HepG2 (cell line): ENCODE results near the gene DNAAF9. TPM values are rescaled to one million over a fixed set of nuclear protein-coding genes. Genes with fewer than 3 reads are reported as not detected.

ENCODE experiments used
- GATA4 ChIP-seq: sonication (generic); IDR thresholded peaks from 2 replicates; pipeline ENCODE4 v1.6.1; 2016; ENCODE audit warnings: antibody characterized with exemption, low read depth, borderline replicate concordance
- GRHL1 ChIP-seq: sonication (generic); formaldehyde crosslinking; conservative IDR thresholded peaks from 2 replicates; pipeline ENCODE4 v1.8.0; 2022; ENCODE audit warnings: missing genetic modification reagents
- PRDM15 ChIP-seq: sonication (generic); formaldehyde crosslinking; IDR thresholded peaks from 2 replicates; pipeline ENCODE4 v1.4.0; 2020; ENCODE audit warnings: missing genetic modification reagents
- RORA ChIP-seq: sonication (generic); formaldehyde crosslinking; IDR thresholded peaks from 2 replicates; pipeline ENCODE4 v1.5.0; 2020; ENCODE audit warnings: mild to moderate bottlenecking, missing genetic modification reagents, moderate library complexity
- SOX6 ChIP-seq, 2 experiments: fragments of 450-650 bp in 1 of 2; sonication (generic) in 1 of 2; formaldehyde crosslinking in 1 of 2; IDR thresholded peaks; 2 replicates each; pipeline versions ENCODE4 v1.4.0 to v1.6.1; 2017 to 2020; ENCODE audit warnings: antibody characterized with exemption in 1 of 2, mild to moderate bottlenecking in 1 of 2, missing genetic modification reagents in 1 of 2
- ZNF12 ChIP-seq: sonication (generic); formaldehyde crosslinking; IDR thresholded peaks from 2 replicates; pipeline ENCODE4 v1.5.0; 2020; ENCODE audit warnings: missing genetic modification reagents
- ZNF207 ChIP-seq: fragments of 450-650 bp; IDR thresholded peaks from 2 replicates; pipeline ENCODE4 v1.6.1; 2016; ENCODE audit warnings: antibody characterized with exemption, borderline replicate concordance
- polyA plus RNA-seq, 8 experiments: library from polyadenylated mRNA; depleted of rRNA in 3 of 8; stranded (reverse) in 7 of 8; unstranded in 1 of 8; fragments of >200 nt; fragmentation: Illumina TruSeq in 4 of 8; extraction: Trizol in 4 of 8; gene quantifications; 2 replicates each; pipeline versions ENCODE4 v1.2.1 to v1.2.3, GENCODE V29; 2011 to 2016; ENCODE audit warnings: low read depth in 4 of 8, missing spikeins in 1 of 8, mixed read lengths in 1 of 8; ENCODE audit not compliant: insufficient read depth in 1 of 8
- total RNA-seq, 5 experiments: library from RNA; depleted of rRNA; stranded (reverse); fragments of >200 nt; fragmentation: Illumina TruSeq; extraction: Trizol; gene quantifications; 2 replicates each; pipeline ENCODE4 v1.2.3, GENCODE V29; 2016; ENCODE audit warnings: low read depth in 1 of 5
- TF ChIP-seq, protein P1 (sequence below), 2 experiments: fragments of 450-650 bp in 1 of 2; sonication (generic) in 1 of 2; formaldehyde crosslinking in 1 of 2; IDR thresholded peaks; 2 replicates each; pipeline versions ENCODE4 v1.6.1 to v1.8.0; 2016 to 2022; ENCODE audit warnings: antibody characterized with exemption in 1 of 2, mild to moderate bottlenecking in 1 of 2, missing genetic modification reagents in 1 of 2
- TF ChIP-seq, protein P2 (sequence below): IDR thresholded peaks from 2 replicates; pipeline ENCODE4 v1.6.1; 2016; ENCODE audit warnings: missing genetic modification reagents, missing compliant biosample characterization
- TF ChIP-seq, protein P3 (sequence below): sonication (generic); formaldehyde crosslinking; IDR thresholded peaks from 2 replicates; pipeline ENCODE4 v1.5.0; 2020; ENCODE audit warnings: mild to moderate bottlenecking, missing genetic modification reagents

Gene DNAAF9
- total and polyA plus RNA-seq, 2 of the 13 experiments (the other 11 are each of a cell fraction or from before 2014, with no cell fraction given) = 10.5 to 14.9 TPM

- TF ChIP-seq PRDM15 (no peak), ZNF12 (CRISPR knock-in tag) (no peak), ZNF207 (no peak), SOX6 (IDR thresholded peaks at IDR 0.05) (no peak), SOX6 (CRISPR knock-in tag; IDR thresholded peaks at IDR 0.05) (peak; percentile 40; the same call in 1 of the 2 replicates), RORA (no peak), GRHL1 (CRISPR knock-in tag) (no peak), GATA4 (no peak)
- TF ChIP-seq, protein P1, sequence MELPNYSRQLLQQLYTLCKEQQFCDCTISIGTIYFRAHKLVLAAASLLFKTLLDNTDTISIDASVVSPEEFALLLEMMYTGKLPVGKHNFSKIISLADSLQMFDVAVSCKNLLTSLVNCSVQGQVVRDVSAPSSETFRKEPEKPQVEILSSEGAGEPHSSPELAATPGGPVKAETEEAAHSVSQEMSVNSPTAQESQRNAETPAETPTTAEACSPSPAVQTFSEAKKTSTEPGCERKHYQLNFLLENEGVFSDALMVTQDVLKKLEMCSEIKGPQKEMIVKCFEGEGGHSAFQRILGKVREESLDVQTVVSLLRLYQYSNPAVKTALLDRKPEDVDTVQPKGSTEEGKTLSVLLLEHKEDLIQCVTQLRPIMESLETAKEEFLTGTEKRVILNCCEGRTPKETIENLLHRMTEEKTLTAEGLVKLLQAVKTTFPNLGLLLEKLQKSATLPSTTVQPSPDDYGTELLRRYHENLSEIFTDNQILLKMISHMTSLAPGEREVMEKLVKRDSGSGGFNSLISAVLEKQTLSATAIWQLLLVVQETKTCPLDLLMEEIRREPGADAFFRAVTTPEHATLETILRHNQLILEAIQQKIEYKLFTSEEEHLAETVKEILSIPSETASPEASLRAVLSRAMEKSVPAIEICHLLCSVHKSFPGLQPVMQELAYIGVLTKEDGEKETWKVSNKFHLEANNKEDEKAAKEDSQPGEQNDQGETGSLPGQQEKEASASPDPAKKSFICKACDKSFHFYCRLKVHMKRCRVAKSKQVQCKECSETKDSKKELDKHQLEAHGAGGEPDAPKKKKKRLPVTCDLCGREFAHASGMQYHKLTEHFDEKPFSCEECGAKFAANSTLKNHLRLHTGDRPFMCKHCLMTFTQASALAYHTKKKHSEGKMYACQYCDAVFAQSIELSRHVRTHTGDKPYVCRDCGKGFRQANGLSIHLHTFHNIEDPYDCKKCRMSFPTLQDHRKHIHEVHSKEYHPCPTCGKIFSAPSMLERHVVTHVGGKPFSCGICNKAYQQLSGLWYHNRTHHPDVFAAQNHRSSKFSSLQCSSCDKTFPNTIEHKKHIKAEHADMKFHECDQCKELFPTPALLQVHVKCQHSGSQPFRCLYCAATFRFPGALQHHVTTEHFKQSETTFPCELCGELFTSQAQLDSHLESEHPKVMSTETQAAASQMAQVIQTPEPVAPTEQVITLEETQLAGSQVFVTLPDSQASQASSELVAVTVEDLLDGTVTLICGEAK (IDR thresholded peaks at IDR 0.05) = no peak
- TF ChIP-seq, protein P1 (CRISPR knock-in tag; IDR thresholded peaks at IDR 0.05) = no peak
- TF ChIP-seq, protein P2, sequence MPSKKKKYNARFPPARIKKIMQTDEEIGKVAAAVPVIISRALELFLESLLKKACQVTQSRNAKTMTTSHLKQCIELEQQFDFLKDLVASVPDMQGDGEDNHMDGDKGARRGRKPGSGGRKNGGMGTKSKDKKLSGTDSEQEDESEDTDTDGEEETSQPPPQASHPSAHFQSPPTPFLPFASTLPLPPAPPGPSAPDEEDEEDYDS (CRISPR knock-in tag) = no peak
- TF ChIP-seq, protein P3, sequence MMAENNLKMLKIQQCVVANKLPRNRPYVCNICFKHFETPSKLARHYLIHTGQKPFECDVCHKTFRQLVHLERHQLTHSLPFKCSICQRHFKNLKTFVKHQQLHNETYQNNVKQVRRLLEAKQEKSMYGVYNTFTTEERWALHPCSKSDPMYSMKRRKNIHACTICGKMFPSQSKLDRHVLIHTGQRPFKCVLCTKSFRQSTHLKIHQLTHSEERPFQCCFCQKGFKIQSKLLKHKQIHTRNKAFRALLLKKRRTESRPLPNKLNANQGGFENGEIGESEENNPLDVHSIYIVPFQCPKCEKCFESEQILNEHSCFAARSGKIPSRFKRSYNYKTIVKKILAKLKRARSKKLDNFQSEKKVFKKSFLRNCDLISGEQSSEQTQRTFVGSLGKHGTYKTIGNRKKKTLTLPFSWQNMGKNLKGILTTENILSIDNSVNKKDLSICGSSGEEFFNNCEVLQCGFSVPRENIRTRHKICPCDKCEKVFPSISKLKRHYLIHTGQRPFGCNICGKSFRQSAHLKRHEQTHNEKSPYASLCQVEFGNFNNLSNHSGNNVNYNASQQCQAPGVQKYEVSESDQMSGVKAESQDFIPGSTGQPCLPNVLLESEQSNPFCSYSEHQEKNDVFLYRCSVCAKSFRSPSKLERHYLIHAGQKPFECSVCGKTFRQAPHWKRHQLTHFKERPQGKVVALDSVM (CRISPR knock-in tag) = no peak
Measured at GRCh38 chr20:3406481-3407039, 909 bp downstream of the DNAAF9 start (continued).
